WTC11 (cell line): ENCODE results near the gene ZNF579. TPM values are rescaled to one million over a fixed set of nuclear protein-coding genes. Genes with fewer than 3 reads are reported as not detected.

Experiments
- ATAC-seq: fragments of 200-7000 bp; cut with Tn5 transposase; 2 replicates; pipeline ENCODE4 v1.10.0; 2021; ENCODE audit warnings: mild to moderate bottlenecking, moderate library complexity
- CTCF ChIA-PET: fragments of 300-600 bp; sonication (Branson Sonifier 250); formaldehyde crosslinking; loops from one replicate; lab custom pipeline; 2021; ENCODE audit warnings: antibody characterized with exemption; lab: Charles Lee
- POLR2A ChIA-PET: fragments of 350-600 bp; sonication (Branson Sonifier 250); formaldehyde crosslinking; loops from one replicate; lab custom pipeline; 2021; ENCODE audit warnings: antibody characterized with exemption; lab: Charles Lee
- DNase-seq: peaks from one replicate; pipeline ENCODE4 v3.0.0; 2021; ENCODE audit warnings: low spot score
- H3K27ac Mint-ChIP-seq: 2 replicates; pipeline ENCODE4 v1.8.0; 2021; ENCODE audit warnings: mixed read lengths
- H3K27me3 Mint-ChIP-seq: 2 replicates; pipeline ENCODE4 v1.8.0; 2021; ENCODE audit warnings: low read depth, mild to moderate bottlenecking, moderate library complexity, mixed read lengths
- H3K36me3 Mint-ChIP-seq: 2 replicates; pipeline ENCODE4 v1.8.0; 2021; ENCODE audit warnings: mixed read lengths
- H3K4me1 Mint-ChIP-seq: 2 replicates; pipeline ENCODE4 v1.8.0; 2022; ENCODE audit warnings: mixed read lengths
- H3K4me3 Mint-ChIP-seq: 2 replicates; pipeline ENCODE4 v1.8.0; 2021; ENCODE audit warnings: mild to moderate bottlenecking, moderate library complexity, mixed read lengths
- H3K9me3 Mint-ChIP-seq: 2 replicates; pipeline ENCODE4 v1.8.0; 2021; ENCODE audit warnings: mixed read lengths
- ARID4B ChIP-seq: sonication (generic); formaldehyde crosslinking; IDR thresholded peaks from 2 replicates; pipeline ENCODE4 v1.8.0; 2023; ENCODE audit warnings: missing genetic modification reagents, mild to moderate bottlenecking, borderline replicate concordance
- CREB1 ChIP-seq: sonication (generic); formaldehyde crosslinking; IDR thresholded peaks from 2 replicates; pipeline ENCODE4 v1.8.0; 2023; ENCODE audit warnings: mild to moderate bottlenecking, missing genetic modification reagents
- CTCF ChIP-seq: fragments of 200-600 bp; IDR thresholded peaks from 2 replicates; pipeline ENCODE4 v1.8.0; 2022; ENCODE audit warnings: antibody characterized with exemption
- E2F5 ChIP-seq: sonication (generic); formaldehyde crosslinking; IDR thresholded peaks from 2 replicates; pipeline ENCODE4 v1.8.1; 2022; ENCODE audit warnings: mild to moderate bottlenecking, moderate library complexity, missing genetic modification reagents
- ESRRA ChIP-seq: sonication (generic); formaldehyde crosslinking; IDR thresholded peaks from 2 replicates; pipeline ENCODE4 v1.8.1; 2022; ENCODE audit warnings: mild to moderate bottlenecking, missing genetic modification reagents, borderline replicate concordance
- FOXJ3 ChIP-seq: sonication (generic); formaldehyde crosslinking; IDR thresholded peaks from 2 replicates; pipeline ENCODE4 v1.9.0; 2021; ENCODE audit warnings: missing genetic modification reagents, mild to moderate bottlenecking, borderline replicate concordance
- GABPB1 ChIP-seq: sonication (generic); formaldehyde crosslinking; IDR thresholded peaks from 2 replicates; pipeline ENCODE4 v1.8.1; 2023; ENCODE audit warnings: mild to moderate bottlenecking, missing genetic modification reagents
- HMGA2 ChIP-seq: fragments of 250-450 bp; sonication (Bioruptor Pico); IDR thresholded peaks from 2 replicates; pipeline ENCODE4 v1.4.0; 2021; ENCODE audit warnings: mild to moderate bottlenecking, moderate library complexity
- KAT7 ChIP-seq: sonication (generic); formaldehyde crosslinking; IDR thresholded peaks from 2 replicates; pipeline ENCODE4 v1.8.1; 2023; ENCODE audit warnings: missing genetic modification reagents, mild to moderate bottlenecking, borderline replicate concordance
- NFATC4 ChIP-seq: fragments of 250-450 bp; sonication (Bioruptor Pico); IDR thresholded peaks from 2 replicates; pipeline ENCODE4 v1.9.0; 2021; ENCODE audit warnings: mild to moderate bottlenecking
- NFE2L1 ChIP-seq: sonication (generic); formaldehyde crosslinking; IDR thresholded peaks from 2 replicates; pipeline ENCODE4 v1.8.1; 2023; ENCODE audit warnings: missing genetic modification reagents
- RELA ChIP-seq: sonication (generic); formaldehyde crosslinking; IDR thresholded peaks from 2 replicates; pipeline ENCODE4 v1.8.1; 2022; ENCODE audit warnings: missing genetic modification reagents, mild to moderate bottlenecking, borderline replicate concordance
- SMAD3 ChIP-seq: sonication (generic); formaldehyde crosslinking; IDR thresholded peaks from 2 replicates; pipeline ENCODE4 v1.8.0; 2022; ENCODE audit warnings: missing genetic modification reagents, mild to moderate bottlenecking, borderline replicate concordance
- SMAD4 ChIP-seq: sonication (generic); formaldehyde crosslinking; IDR thresholded peaks from 2 replicates; pipeline ENCODE4 v1.8.0; 2022; ENCODE audit warnings: mild to moderate bottlenecking, missing genetic modification reagents
- SOX15 ChIP-seq: fragments of 250-450 bp; sonication (Bioruptor Pico); IDR thresholded peaks from 2 replicates; pipeline ENCODE4 v1.9.0; 2021; ENCODE audit warnings: mild to moderate bottlenecking
- TEAD1 ChIP-seq: sonication (generic); formaldehyde crosslinking; IDR thresholded peaks from 2 replicates; pipeline ENCODE4 v1.8.0; 2022; ENCODE audit warnings: mild to moderate bottlenecking, missing genetic modification reagents
- ZNF121 ChIP-seq: sonication (generic); formaldehyde crosslinking; IDR thresholded peaks from 2 replicates; pipeline ENCODE4 v1.8.0; 2023; ENCODE audit warnings: missing genetic modification reagents
- ZNF138 ChIP-seq: sonication (generic); formaldehyde crosslinking; conservative IDR thresholded peaks from 2 replicates; pipeline ENCODE4 v1.8.1; 2022; ENCODE audit warnings: mild to moderate bottlenecking, moderate library complexity, missing genetic modification reagents
- ZNF232 ChIP-seq: sonication (generic); formaldehyde crosslinking; IDR thresholded peaks from 2 replicates; pipeline ENCODE4 v1.8.0; 2022; ENCODE audit warnings: mild to moderate bottlenecking, missing genetic modification reagents
- ZNF423 ChIP-seq: fragments of 250-450 bp; sonication (Bioruptor Pico); IDR thresholded peaks from 2 replicates; pipeline ENCODE4 v2.1.2; 2022; ENCODE audit warnings: mild to moderate bottlenecking, moderate library complexity
- ZSCAN18 ChIP-seq: fragments of 250-450 bp; sonication (Bioruptor Pico); IDR thresholded peaks from 2 replicates; pipeline ENCODE4 v2.1.2; 2022; ENCODE audit warnings: mild to moderate bottlenecking, moderate library complexity
- total RNA-seq: library from RNA; stranded (reverse); gene quantifications from 3 replicates; pipeline ENCODE4 v1.2.3, GENCODE V29; 2021
- TF ChIP-seq, protein P1 (sequence below): sonication (generic); formaldehyde crosslinking; IDR thresholded peaks from 2 replicates; pipeline ENCODE4 v1.8.1; 2023; ENCODE audit warnings: mild to moderate bottlenecking, missing genetic modification reagents

The ZNF579 gene
- total RNA-seq, 1 experiment from 2014 or later = 30.0 TPM

DNA sequence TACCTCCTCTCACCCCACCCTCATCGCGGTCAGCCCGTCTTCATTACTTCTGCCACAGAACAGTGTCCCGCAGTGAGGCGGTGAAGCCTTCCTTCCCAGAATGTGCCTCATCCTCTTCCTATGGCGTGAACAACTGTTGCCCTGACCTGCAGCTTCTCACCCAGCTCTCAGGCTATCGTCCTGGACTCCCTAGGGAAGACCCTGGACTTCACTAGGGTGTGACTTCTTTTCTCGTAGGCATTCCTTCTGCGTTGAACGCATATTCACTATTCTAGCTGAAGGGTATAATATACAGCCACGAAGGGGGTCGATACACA, 25.8 kb upstream of the ZNF579 start:
- H3K4me1 Mint-ChIP-seq = peaks cover 21% of the 10 kb centered on the region
- H3K9me3 Mint-ChIP-seq = no peaks in the 10 kb centered on the region
- H3K36me3 Mint-ChIP-seq = peaks cover 22% of the 10 kb centered on the region
- ATAC-seq (no peak), DNase-seq (no peak)
- ChIA-PET POLR2A (interaction anchor here (0.8 to 1.9 kb wide), 7 partner anchors 14 to 110 kb away, joined by 3 to 10 read pairs (median 5); partner anchors contain the start of gene ZNF784), CTCF (interaction anchor here (0.5 to 4.4 kb wide), 38 partner anchors 9 to 515 kb away, joined by 3 to 55 read pairs (median 5); partner anchors contain the start of genes CCDC106, ISOC2, U2AF2 and ZNF579)
- peak overlapping the region; percentile 98 for H3K4me3 Mint-ChIP-seq
- H3K27ac Mint-ChIP-seq = peak overlapping the region; percentile 99
- H3K27me3 Mint-ChIP-seq = no peaks in the 10 kb centered on the region
- TF ChIP-seq, protein P1, sequence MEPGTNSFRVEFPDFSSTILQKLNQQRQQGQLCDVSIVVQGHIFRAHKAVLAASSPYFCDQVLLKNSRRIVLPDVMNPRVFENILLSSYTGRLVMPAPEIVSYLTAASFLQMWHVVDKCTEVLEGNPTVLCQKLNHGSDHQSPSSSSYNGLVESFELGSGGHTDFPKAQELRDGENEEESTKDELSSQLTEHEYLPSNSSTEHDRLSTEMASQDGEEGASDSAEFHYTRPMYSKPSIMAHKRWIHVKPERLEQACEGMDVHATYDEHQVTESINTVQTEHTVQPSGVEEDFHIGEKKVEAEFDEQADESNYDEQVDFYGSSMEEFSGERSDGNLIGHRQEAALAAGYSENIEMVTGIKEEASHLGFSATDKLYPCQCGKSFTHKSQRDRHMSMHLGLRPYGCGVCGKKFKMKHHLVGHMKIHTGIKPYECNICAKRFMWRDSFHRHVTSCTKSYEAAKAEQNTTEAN (CRISPR knock-in tag) = no peak
- TF ChIP-seq ZNF121 (CRISPR knock-in tag) (no peak), NFATC4 (CRISPR knock-in tag) (no peak), ESRRA (no peak), KAT7 (CRISPR knock-in tag) (no peak), SOX15 (CRISPR knock-in tag) (no peak), ZNF423 (CRISPR knock-in tag) (no peak), SMAD3 (CRISPR knock-in tag) (no peak), SMAD4 (no peak), ZNF232 (CRISPR knock-in tag) (no peak), ZNF138 (CRISPR knock-in tag) (no peak), CREB1 (CRISPR knock-in tag) (no peak), ZSCAN18 (CRISPR knock-in tag) (no peak), FOXJ3 (CRISPR knock-in tag) (no peak), TEAD1 (no peak), HMGA2 (CRISPR knock-in tag) (no peak), NFE2L1 (no peak), GABPB1 (no peak), ARID4B (CRISPR knock-in tag) (no peak)

GRCh38 chr19:55605637-55606470, 25.2 kb upstream of the ZNF579 start, which contains the start of gene ZNF865:
TSS of gene ZNF865 (plus strand) at chr19:55605647. CDS start at chr19:55613619, 7,972 bp downstream.
- peak; percentile 81 for DNase-seq
- TF ChIP-seq E2F5 (CRISPR knock-in tag) = no peak
- TF ChIP-seq RELA (CRISPR knock-in tag) = no peak
- 0 out of 2 replicates have a peak, but pooled peaks have one; percentile 14 for TF ChIP-seq CTCF
- CTCF ChIA-PET = interaction anchor here (0.5 to 4.4 kb wide), 44 partner anchors 7 to 516 kb away, joined by 3 to 55 read pairs (median 4); partner anchors contain the start of genes CCDC106, ISOC2, U2AF2 and ZNF579
- Mint-ChIP-seq H3K27ac (peak within 1 kb of the TSS; percentile 99), H3K9me3 (no peaks in the 10 kb centered on the region), H3K4me3 (peak within 1 kb of the TSS; percentile 98), H3K27me3 (no peaks in the 10 kb centered on the region), H3K4me1 (peaks cover 27% of the 10 kb centered on the region), H3K36me3 (peaks cover 22% of the 10 kb centered on the region)
- POLR2A ChIA-PET = interaction anchor here (0.7 to 1.9 kb wide), 9 partner anchors 13 to 121 kb away, joined by 3 to 10 read pairs (median 5); partner anchors contain the start of genes NAT14 and ZNF784
- ATAC-seq = peak; percentile 43
